ENCODE data around the gene POLH. TPM values are rescaled to one million over a fixed set of nuclear protein-coding genes. Genes with fewer than 3 reads are reported as not detected.

POLH gene
- total and polyA plus RNA-seq, 2 experiments from 2014 or later: 5.8 to 7.9 TPM

- TF ChIP-seq CTCF (conservative IDR thresholded peaks at IDR 0.05; ENCODE audit: low read depth in 2 of 2) (no peak), JUNB (IDR thresholded peaks at IDR 0.05; ENCODE audit: unreplicated experiment) (no peak), NANOG (IDR thresholded peaks at IDR 0.05; ENCODE audit: borderline replicate concordance) (no peak), EZH2phosphoT487 (IDR thresholded peaks at IDR 0.05; ENCODE audit: unreplicated experiment) (no peak), ZNF331 (CRISPR knock-in tag; IDR thresholded peaks at IDR 0.05; ENCODE audit: low read depth) (no peak), POLR2AphosphoS5 (IDR thresholded peaks at IDR 0.05; ENCODE audit: low read depth) (no peak), EZH2 (IDR thresholded peaks at IDR 0.05; ENCODE audit: low read depth, unreplicated experiment) (no peak), ETS1 (IDR thresholded peaks at IDR 0.05) (no peak), STAT1 (IDR thresholded peaks at IDR 0.05; ENCODE audit: unreplicated experiment) (no peak), ZNF114 (CRISPR knock-in tag; IDR thresholded peaks at IDR 0.05) (no peak)
These were observed 45.8 kb downstream of the POLH start (continued) for GRCh38 chr6:43621836-43622180.

- H3K9me2 ChIP-seq (ENCODE audit: insufficient read depth): no peaks in the 10 kb centered on the region
- H2AFZ ChIP-seq: no peak overlapping the region
- DNase-seq (ENCODE audit: low spot score): no peak
- Mint-ChIP-seq H3K27me3 (ENCODE audit: insufficient read depth, low read depth, poor library complexity) (peaks cover 4% of the 10 kb centered on the region), H3K4me1 (no peaks in the 10 kb centered on the region; the same call in 2 of the 3 replicates), H3K36me3 (ENCODE audit: low read depth) (peaks cover 64% of the 10 kb centered on the region), H3K9me3 (no peaks in the 10 kb centered on the region), H3K4me3 (no peak overlapping the region), H3K27ac (no peak overlapping the region)
- peaks cover 8% of the 10 kb centered on the region; the same call in 1 of the 2 replicates for H3F3A ChIP-seq (replicated peaks; ENCODE audit: low read depth)
- no peaks in the 10 kb centered on the region for H3K27me3 ChIP-seq (ENCODE audit: insufficient read depth)
- H3K4me3 ChIP-seq: no peak overlapping the region
- H4K20me1 ChIP-seq (replicated peaks; ENCODE audit: insufficient read depth): peaks cover 4% of the 10 kb centered on the region
- peaks cover 15% of the 10 kb centered on the region for H3K36me3 ChIP-seq (ENCODE audit: insufficient read depth)
- TF ChIP-seq ETS1 (IDR thresholded peaks at IDR 0.05) (no peak), NANOG (IDR thresholded peaks at IDR 0.05; ENCODE audit: borderline replicate concordance) (no peak), CTCF (conservative IDR thresholded peaks at IDR 0.05; ENCODE audit: low read depth in 2 of 2) (no peak), EZH2 (IDR thresholded peaks at IDR 0.05; ENCODE audit: low read depth, unreplicated experiment) (no peak), EZH2phosphoT487 (IDR thresholded peaks at IDR 0.05; ENCODE audit: unreplicated experiment) (no peak), STAT1 (IDR thresholded peaks at IDR 0.05; ENCODE audit: unreplicated experiment) (no peak), REST (IDR thresholded peaks at IDR 0.05; ENCODE audit: unreplicated experiment) (no peak)
- no peak overlapping the region for H3K27ac ChIP-seq (ENCODE audit: low read depth)
- H3K4me2 ChIP-seq: no peak overlapping the region
- H3K4me1 ChIP-seq (ENCODE audit: insufficient read depth): no peaks in the 10 kb centered on the region
- no peak for ATAC-seq
- H3K79me2 ChIP-seq (replicated peaks; ENCODE audit: insufficient read depth): peaks cover 9% of the 10 kb centered on the region
These were observed 46.6 kb downstream of the POLH start for GRCh38 chr6:43622541-43622940.

All from GM23338 (cell line).